Activated CD4-positive, alpha-beta T cell treated with anti-CD3 and anti-CD28 coated beads, Interleukin-2, amount 10 ng/mL, durations not matched to agents 24 days and 14 days (primary cell): ENCODE data around the gene NFS1. TPM values are rescaled to one million over a fixed set of nuclear protein-coding genes. Genes with fewer than 3 reads are reported as not detected.
"Not testable (repeated sequence)": the region's sequence is repeated elsewhere in the genome, so short reads cannot be mapped to it uniquely, and the experiment has no call there.

ENCODE experiments used
- DNase-seq: peaks from one replicate; pipeline ENCODE4 v3.0.0; 2022
- H3K27ac Mint-ChIP-seq: one replicate; pipeline ENCODE4 v1.8.0; 2022; ENCODE audit warnings: mild to moderate bottlenecking, mixed read lengths
- H3K27me3 Mint-ChIP-seq: one replicate; pipeline ENCODE4 v1.8.0; 2022; ENCODE audit warnings: mixed read lengths
- H3K36me3 Mint-ChIP-seq: one replicate; pipeline ENCODE4 v1.8.0; 2022; ENCODE audit warnings: low read depth, mild to moderate bottlenecking, mixed read lengths
- H3K4me1 Mint-ChIP-seq: one replicate; pipeline ENCODE4 v1.8.0; 2021; ENCODE audit warnings: mixed read lengths
- H3K4me3 Mint-ChIP-seq: one replicate; pipeline ENCODE4 v1.8.0; 2022; ENCODE audit warnings: mild to moderate bottlenecking, moderate library complexity, mixed read lengths
- H3K9me3 Mint-ChIP-seq: one replicate; pipeline ENCODE4 v1.8.0; 2021; ENCODE audit warnings: mixed read lengths
- intact Hi-C: fragments of 100-400 bp; cut with micrococcal nuclease; formaldehyde crosslinking; loops from one replicate; pipeline ENCODE4 v1.15.1; 2023
- total RNA-seq: library from RNA; stranded (reverse); gene quantifications from 2 replicates; pipeline ENCODE4 v1.2.3, GENCODE V29; 2022

The NFS1 gene
- 41.3 and 42.8 TPM in 2 replicates for total RNA-seq

- no peaks in the 10 kb centered on the region for H3K9me3 Mint-ChIP-seq
- H3K36me3 Mint-ChIP-seq = peaks cover 48% of the 10 kb centered on the region
- no peaks in the 10 kb centered on the region for H3K27me3 Mint-ChIP-seq
- peaks cover 40% of the 10 kb centered on the region for H3K4me1 Mint-ChIP-seq
- H3K4me3 Mint-ChIP-seq = peak within 1 kb of the TSS; percentile 91
- peak within 1 kb of the TSS; percentile 98 for H3K27ac Mint-ChIP-seq
- DNase-seq = peak; percentile 95
- intact Hi-C loops = loop anchor here (1.0 to 5.0 kb wide), 7 partner anchors 35 to 255 kb away; partner anchors contain the start of genes CPNE1, PHF20, RBM12 and SCAND1
Observed at GRCh38 chr20:35699127-35699956, at the start of gene NFS1, which contains the start of gene ROMO1. Gene NFS1, minus strand, starts transcription at chr20:35699352. Its CDS starts 64 bp downstream, at chr20:35699288. Gene ROMO1, plus strand, starts transcription at chr20:35699405. Its CDS starts 228 bp downstream, at chr20:35699633.

GRCh38 chr20:35744492-35744841 lies 45.3 kb upstream of the NFS1 start:
- DNase-seq, H3K27me3 Mint-ChIP-seq, intact Hi-C loops, H3K9me3 Mint-ChIP-seq: not testable (repeated sequence)
- Mint-ChIP-seq H3K27ac (peak overlapping the region; percentile 100), H3K36me3 (peaks cover 25% of the 10 kb centered on the region), H3K4me3 (peak overlapping the region; percentile 91), H3K4me1 (peaks cover 31% of the 10 kb centered on the region)

- Mint-ChIP-seq H3K4me1 (peaks cover 34% of the 10 kb centered on the region), H3K4me3 (peak overlapping the region; percentile 91), H3K27ac (peak overlapping the region; percentile 100), H3K9me3 (no peaks in the 10 kb centered on the region), H3K36me3 (peaks cover 29% of the 10 kb centered on the region), H3K27me3 (peaks cover 4% of the 10 kb centered on the region)
- intact Hi-C loops = loop anchor here (1.0 kb wide), 1 partner anchor 209 kb away; no protein-coding TSS in a partner anchor
- peak; percentile 67 for DNase-seq
Observed at GRCh38 chr20:35743693-35744491, 44.7 kb upstream of the NFS1 start.

- Mint-ChIP-seq H3K4me3 (peak overlapping the region; percentile 91), H3K27ac (peak overlapping the region; percentile 100), H3K9me3 (no peaks in the 10 kb centered on the region), H3K4me1 (peaks cover 43% of the 10 kb centered on the region), H3K36me3 (peaks cover 38% of the 10 kb centered on the region), H3K27me3 (peaks cover 4% of the 10 kb centered on the region)
- intact Hi-C loops = loop anchor here (1.0 kb wide), 4 partner anchors 29 to 210 kb away; partner anchors contain the start of genes CPNE1, PHF20 and RBM12
- peak; percentile 71 for DNase-seq
Observed at GRCh38 chr20:35742741-35743523, 43.8 kb upstream of the NFS1 start.

GRCh38 chr20:35741892-35742740 lies 43.0 kb upstream of the NFS1 start, which contains the start of gene RBM39:
Gene RBM39, minus strand, starts transcription at chr20:35742260. Its CDS starts 1,386 bp downstream, at chr20:35740874.
- intact Hi-C loops = loop anchor here (1.0 kb wide), 3 partner anchors 30 to 126 kb away; partner anchors contain the start of genes CPNE1, PHF20 and RBM12
- peak within 1 kb of the TSS; percentile 100 for H3K27ac Mint-ChIP-seq
- no peaks in the 10 kb centered on the region for H3K9me3 Mint-ChIP-seq
- H3K4me3 Mint-ChIP-seq = peak within 1 kb of the TSS; percentile 91
- H3K27me3 Mint-ChIP-seq = peaks cover 4% of the 10 kb centered on the region
- peak; percentile 100 for DNase-seq
- H3K36me3 Mint-ChIP-seq = peaks cover 44% of the 10 kb centered on the region
- H3K4me1 Mint-ChIP-seq = peaks cover 43% of the 10 kb centered on the region

- intact Hi-C loops = loop anchor here (1.0 kb wide), 2 partner anchors 9 to 40 kb away; partner anchors contain the start of genes NFS1 and ROMO1
- Mint-ChIP-seq H3K4me3 (peak overlapping the region; percentile 91), H3K9me3 (no peaks in the 10 kb centered on the region), H3K27ac (peak overlapping the region; percentile 82), H3K36me3 (peaks cover 65% of the 10 kb centered on the region), H3K4me1 (peaks cover 49% of the 10 kb centered on the region), H3K27me3 (peaks cover 4% of the 10 kb centered on the region)
- no peak for DNase-seq
Observed at GRCh38 chr20:35739294-35740163, 40.4 kb upstream of the NFS1 start.

DNA sequence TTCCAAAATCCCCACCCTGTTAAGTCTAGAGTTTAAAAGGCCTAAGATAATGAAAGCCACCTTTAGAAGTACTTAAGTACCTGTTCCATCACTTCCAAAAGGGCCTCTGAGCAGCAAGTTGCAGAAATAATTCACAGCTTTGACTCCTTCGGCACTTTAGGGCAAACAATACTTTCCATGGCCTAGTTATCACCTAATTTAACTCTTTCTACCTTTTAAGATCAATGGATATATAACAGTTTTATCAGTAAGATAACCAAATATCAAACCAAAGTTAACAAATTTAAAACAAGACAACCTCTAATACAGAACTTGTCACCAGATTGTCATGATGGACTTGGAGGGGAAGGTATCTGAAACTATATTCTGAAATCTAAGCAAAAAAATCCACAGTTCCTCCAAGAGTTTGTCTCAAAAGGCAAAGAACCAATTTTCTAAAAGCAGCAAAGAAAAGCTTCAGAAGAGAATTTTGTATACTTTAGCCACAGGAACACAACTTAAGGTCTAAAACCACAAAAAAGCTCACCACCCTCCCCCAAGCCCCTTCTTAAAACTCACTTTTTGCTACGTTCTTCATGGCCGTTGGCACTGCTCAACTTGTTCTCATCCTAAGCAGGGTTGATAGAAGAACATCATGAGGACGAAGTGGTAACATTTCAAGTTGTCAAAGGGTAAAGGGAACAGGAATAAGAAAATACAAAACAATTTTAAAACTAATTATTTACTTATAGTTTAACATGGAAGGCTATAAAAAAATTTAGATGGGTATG lies 39.4 kb upstream of the NFS1 start:
- Mint-ChIP-seq H3K36me3 (peaks cover 73% of the 10 kb centered on the region), H3K27ac (peak overlapping the region; percentile 18), H3K27me3 (peaks cover 4% of the 10 kb centered on the region), H3K4me3 (peak overlapping the region; percentile 62), H3K9me3 (no peaks in the 10 kb centered on the region), H3K4me1 (peaks cover 46% of the 10 kb centered on the region)
- intact Hi-C loops = loop anchor here (1.0 kb wide), 1 partner anchor 8 kb away; no protein-coding TSS in a partner anchor
- DNase-seq = no peak

DNA sequence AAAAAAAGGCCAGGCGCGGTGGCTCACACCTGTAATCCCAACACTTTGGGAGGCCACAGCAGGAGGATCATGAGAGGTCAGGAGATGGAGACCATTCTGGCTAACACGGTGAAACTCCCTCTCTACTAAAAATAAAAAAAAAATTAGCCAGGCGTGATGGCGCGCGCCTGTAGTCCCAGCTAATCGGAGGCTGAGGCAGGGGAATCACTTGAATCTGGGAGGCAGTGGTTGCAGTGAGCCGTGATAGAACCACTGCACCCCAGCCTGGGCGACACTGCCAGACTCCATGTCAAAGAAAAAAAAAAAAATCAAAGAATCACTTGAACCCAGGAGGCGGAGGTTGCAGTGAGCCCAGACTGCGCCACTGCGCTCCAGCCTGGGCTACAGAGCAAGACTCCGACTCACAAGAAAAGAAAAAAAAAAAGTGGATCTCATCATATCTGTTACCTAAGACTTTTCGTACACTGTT lies 38.7 kb upstream of the NFS1 start:
- Mint-ChIP-seq H3K27me3 (peaks cover 4% of the 10 kb centered on the region), H3K36me3 (peaks cover 80% of the 10 kb centered on the region), H3K27ac (peak overlapping the region; percentile 51), H3K4me1 (peaks cover 46% of the 10 kb centered on the region), H3K4me3 (peak overlapping the region; percentile 62), H3K9me3 (no peaks in the 10 kb centered on the region)
- intact Hi-C loops = no loop called here
- DNase-seq = no peak

GRCh38 chr20:35735826-35736470 lies 36.8 kb upstream of the NFS1 start:
- Mint-ChIP-seq H3K36me3 (peaks cover 82% of the 10 kb centered on the region), H3K27me3 (no peaks in the 10 kb centered on the region), H3K27ac (peak overlapping the region; percentile 34), H3K9me3 (no peaks in the 10 kb centered on the region), H3K4me3 (peak overlapping the region; percentile 66), H3K4me1 (peaks cover 47% of the 10 kb centered on the region)
- intact Hi-C loops = loop anchor here (2.0 kb wide), 1 partner anchor 27 kb away; no protein-coding TSS in a partner anchor
- no peak for DNase-seq

DNA sequence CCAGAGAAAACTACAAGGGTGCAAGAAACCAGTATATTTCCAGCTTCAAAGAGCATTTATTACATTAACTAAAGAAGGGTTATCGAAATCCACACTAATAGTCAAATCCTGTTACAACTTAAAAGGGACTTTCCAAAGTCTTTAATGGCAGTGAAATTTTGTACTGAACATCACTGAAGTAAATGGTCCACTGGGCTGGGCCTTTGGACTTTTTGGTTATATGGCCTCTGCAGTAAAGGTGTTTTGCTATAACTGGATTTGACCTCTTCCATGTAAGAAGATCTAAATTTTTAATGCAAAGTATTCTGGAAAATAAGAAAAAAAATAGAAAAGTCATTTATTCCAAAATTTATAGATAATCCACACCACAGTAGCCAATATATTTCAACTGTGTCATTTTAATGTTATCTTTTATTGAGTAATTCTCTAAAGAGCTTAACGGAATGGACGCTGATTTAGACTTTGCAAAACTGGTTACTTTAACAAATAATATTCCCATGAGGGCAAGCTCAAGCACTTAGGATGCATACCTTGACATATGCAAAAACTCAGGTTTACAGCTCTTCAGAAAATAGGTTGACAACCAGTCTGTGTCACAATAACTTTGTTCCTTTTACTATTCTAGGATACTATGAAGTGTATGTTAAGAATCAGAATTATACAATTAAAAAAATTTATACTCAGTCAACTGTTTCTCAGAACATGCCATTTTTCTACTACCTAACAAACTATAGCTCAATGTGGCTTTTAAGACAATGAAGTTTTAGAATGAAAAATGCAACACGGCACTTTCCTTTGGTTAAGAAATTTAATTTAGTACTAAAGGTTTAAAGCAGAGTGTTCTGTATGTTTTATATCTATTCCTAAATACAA lies 35.9 kb upstream of the NFS1 start:
- DNase-seq = no peak
- H3K27ac Mint-ChIP-seq = no peak overlapping the region
- H3K9me3 Mint-ChIP-seq = no peaks in the 10 kb centered on the region
- intact Hi-C loops = loop anchor here (2.0 kb wide), 1 partner anchor 26 kb away; no protein-coding TSS in a partner anchor
- H3K27me3 Mint-ChIP-seq = no peaks in the 10 kb centered on the region
- peak overlapping the region; percentile 55 for H3K4me3 Mint-ChIP-seq
- H3K36me3 Mint-ChIP-seq = peaks cover 81% of the 10 kb centered on the region
- peaks cover 43% of the 10 kb centered on the region for H3K4me1 Mint-ChIP-seq
